Keratinocyte (primary cell): ENCODE results near the gene TECPR1. TPM values are rescaled to one million over a fixed set of nuclear protein-coding genes. Genes with fewer than 3 reads are reported as not detected.

Source experiments
- DNase-seq: peaks from one replicate; pipeline ENCODE4 v3.0.0-alpha.2; 2011; ENCODE audit warnings: low read depth, missing footprints, low spot score
- FAIRE-seq: peaks from 2 replicates; lab custom pipeline; 2011; peaks lifted over from hg19 to GRCh38; lab: Jason Lieb, UNC
- H2AFZ ChIP-seq: 2 replicates; pipeline ENCODE4 v1.6.0; 2012; ENCODE audit warnings: low read length, control low read depth, inconsistent platforms; ENCODE audit not compliant: control insufficient read depth
- H3K27ac ChIP-seq: 2 replicates; pipeline ENCODE4 v1.5.1; 2011; ENCODE audit warnings: low read length; ENCODE audit not compliant: control insufficient read depth, insufficient read depth
- H3K27me3 ChIP-seq: 3 replicates; pipeline ENCODE4 v1.6.0; 2011; ENCODE audit warnings: low read length; ENCODE audit not compliant: control insufficient read depth, insufficient read depth; ENCODE audit errors: extremely low read depth
- H3K36me3 ChIP-seq, 2 experiments: 2 replicates in 1 of 2; 3 replicates in 1 of 2; pipeline ENCODE4 v1.5.1; 2011; ENCODE audit warnings: low read length in 2 of 2, mild to moderate bottlenecking in 1 of 2; ENCODE audit not compliant: control insufficient read depth in 2 of 2, insufficient read depth in 2 of 2; ENCODE audit errors: extremely low read depth in 1 of 2
- H3K4me1 ChIP-seq: 3 replicates; pipeline ENCODE4 v1.5.1; 2011; ENCODE audit warnings: low read length; ENCODE audit not compliant: control insufficient read depth, insufficient read depth; ENCODE audit errors: extremely low read depth
- H3K4me2 ChIP-seq: 3 replicates; pipeline ENCODE4 v1.6.0; 2011; ENCODE audit warnings: low read depth, low read length; ENCODE audit not compliant: control insufficient read depth, insufficient read depth; ENCODE audit errors: extremely low read depth
- H3K4me3 ChIP-seq, 3 experiments: fragments of 200-600 bp in 1 of 3; sonication (generic) in 1 of 3; 2 replicates in 2 of 3; 3 replicates in 1 of 3; pipeline ENCODE4 v1.5.1; 2011 to 2016; ENCODE audit warnings: low read length in 3 of 3, mild to moderate bottlenecking in 3 of 3, control low read depth in 2 of 3, inconsistent platforms in 1 of 3, low read depth in 1 of 3, mixed read lengths in 1 of 3, mixed run types in 1 of 3, moderate library complexity in 1 of 3; ENCODE audit not compliant: control insufficient read depth in 2 of 3, insufficient read depth in 2 of 3; ENCODE audit errors: extremely low read depth in 1 of 3
- H3K79me2 ChIP-seq: 2 replicates; pipeline ENCODE4 v1.6.0; 2012; ENCODE audit warnings: low read length; ENCODE audit not compliant: control insufficient read depth, insufficient read depth
- H3K9ac ChIP-seq: 3 replicates; pipeline ENCODE4 v1.6.0; 2011; ENCODE audit warnings: low read length; ENCODE audit not compliant: control insufficient read depth, insufficient read depth; ENCODE audit errors: extremely low read depth
- H3K9me1 ChIP-seq: 3 replicates; pipeline ENCODE4 v1.6.0; 2011; ENCODE audit warnings: low read length; ENCODE audit not compliant: control insufficient read depth, insufficient read depth; ENCODE audit errors: extremely low read depth
- H3K9me3 ChIP-seq: 2 replicates; pipeline ENCODE4 v1.5.1; 2012; ENCODE audit warnings: low read depth, low read length; ENCODE audit not compliant: control insufficient read depth
- H4K20me1 ChIP-seq: 3 replicates; pipeline ENCODE4 v1.6.0; 2011; ENCODE audit warnings: low read length; ENCODE audit not compliant: control insufficient read depth, insufficient read depth; ENCODE audit errors: extremely low read depth
- EZH2 ChIP-seq: IDR thresholded peaks from one replicate; pipeline ENCODE4 v1.6.1; 2012; ENCODE audit warnings: inconsistent platforms, mild to moderate bottlenecking, low read length, moderate library complexity
- dilution Hi-C: fragments of 300-500 bp; cut with MboI; formaldehyde crosslinking; loops from one replicate; pipeline ENCODE4 v1.7.0; 2020; ENCODE audit warnings: low sequenced_read_pairs; ENCODE audit not compliant: extremely low pct_ligation_motif_present
- polyA plus RNA-seq, 5 experiments: library from polyadenylated mRNA; depleted of rRNA in 3 of 5; stranded (reverse) in 3 of 5; stranded (forward) in 1 of 5; unstranded in 1 of 5; fragments of >200 nt; gene quantifications; 1 replicate in 1 of 5; 2 replicates in 3 of 5; 3 replicates in 1 of 5; pipeline versions ENCODE4 v1.2.1 to v1.2.3, GENCODE V29; 2011 to 2012; ENCODE audit warnings: missing spikeins in 2 of 5, low read depth in 1 of 5, low replicate concordance in 1 of 5
- TF ChIP-seq, protein P1 (sequence below), 3 experiments: IDR thresholded peaks in 1 of 3; conservative IDR thresholded peaks in 1 of 3; optimal IDR thresholded peaks in 1 of 3; 2 replicates in 2 of 3; 3 replicates in 1 of 3; pipeline versions ENCODE3 to v1.5.1; 2011; ENCODE audit warnings: low read length in 3 of 3, mild to moderate bottlenecking in 3 of 3, moderate library complexity in 2 of 3, control low read depth in 1 of 3, inconsistent platforms in 1 of 3; ENCODE audit not compliant: insufficient read depth in 2 of 3; ENCODE audit errors: extremely low read depth in 1 of 3

The TECPR1 gene
- polyA plus RNA-seq, 1 donor (not counting 4 experiments of a cell fraction or from before 2014, with no cell fraction given) = 2.4 TPM

DNA sequence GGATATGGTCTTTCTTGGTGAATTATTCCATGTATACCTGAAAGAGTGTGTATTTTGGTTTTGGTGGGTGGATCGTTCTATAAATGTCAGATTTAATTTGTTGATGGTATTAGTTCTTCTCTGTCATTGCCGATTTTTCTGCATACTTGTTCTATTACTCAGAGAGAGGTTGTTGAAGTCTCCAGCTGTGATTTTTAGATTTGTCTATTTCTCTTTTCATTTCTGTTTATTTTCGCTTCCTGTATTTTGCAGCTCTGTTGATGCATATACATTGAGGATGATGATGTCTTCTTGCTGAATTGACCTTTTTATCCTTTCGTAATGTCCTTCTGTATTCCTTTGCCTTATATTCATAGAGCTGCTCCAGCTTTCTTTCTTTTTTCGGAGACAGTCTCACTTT is 52.9 kb downstream of the TECPR1 start:
- dilution Hi-C loops = no loop called here
- Histone ChIP-seq H3K4me2 (no peak overlapping the region), H3K27ac (no peak overlapping the region), H3K4me3 (no peak overlapping the region), H3K9ac (no peak overlapping the region), H3K27me3 (no peaks in the 10 kb centered on the region), H3K4me1 (peaks cover 6% of the 10 kb centered on the region), H3K9me1 (peaks cover 5% of the 10 kb centered on the region), H2AFZ (no peak overlapping the region), H3K9me3 (no peaks in the 10 kb centered on the region), H3K79me2 (peaks cover 9% of the 10 kb centered on the region), H4K20me1 (peaks cover 6% of the 10 kb centered on the region), H3K36me3 (peaks cover 3 to 14% of the 10 kb centered on the region in 2 experiments)
- DNase-seq (no peak), FAIRE-seq (no peak)
- TF ChIP-seq EZH2 = no peak
- TF ChIP-seq, protein P1, sequence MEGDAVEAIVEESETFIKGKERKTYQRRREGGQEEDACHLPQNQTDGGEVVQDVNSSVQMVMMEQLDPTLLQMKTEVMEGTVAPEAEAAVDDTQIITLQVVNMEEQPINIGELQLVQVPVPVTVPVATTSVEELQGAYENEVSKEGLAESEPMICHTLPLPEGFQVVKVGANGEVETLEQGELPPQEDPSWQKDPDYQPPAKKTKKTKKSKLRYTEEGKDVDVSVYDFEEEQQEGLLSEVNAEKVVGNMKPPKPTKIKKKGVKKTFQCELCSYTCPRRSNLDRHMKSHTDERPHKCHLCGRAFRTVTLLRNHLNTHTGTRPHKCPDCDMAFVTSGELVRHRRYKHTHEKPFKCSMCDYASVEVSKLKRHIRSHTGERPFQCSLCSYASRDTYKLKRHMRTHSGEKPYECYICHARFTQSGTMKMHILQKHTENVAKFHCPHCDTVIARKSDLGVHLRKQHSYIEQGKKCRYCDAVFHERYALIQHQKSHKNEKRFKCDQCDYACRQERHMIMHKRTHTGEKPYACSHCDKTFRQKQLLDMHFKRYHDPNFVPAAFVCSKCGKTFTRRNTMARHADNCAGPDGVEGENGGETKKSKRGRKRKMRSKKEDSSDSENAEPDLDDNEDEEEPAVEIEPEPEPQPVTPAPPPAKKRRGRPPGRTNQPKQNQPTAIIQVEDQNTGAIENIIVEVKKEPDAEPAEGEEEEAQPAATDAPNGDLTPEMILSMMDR (optimal IDR thresholded peaks at IDR 0.05 in 1 of 3, IDR thresholded peaks at IDR 0.05 in 1 of 3, conservative IDR thresholded peaks at IDR 0.05 in 1 of 3; ENCODE audit: extremely low read depth in 1 of 3, insufficient read depth in 2 of 3, low read length in 3 of 3) = no peak

DNA sequence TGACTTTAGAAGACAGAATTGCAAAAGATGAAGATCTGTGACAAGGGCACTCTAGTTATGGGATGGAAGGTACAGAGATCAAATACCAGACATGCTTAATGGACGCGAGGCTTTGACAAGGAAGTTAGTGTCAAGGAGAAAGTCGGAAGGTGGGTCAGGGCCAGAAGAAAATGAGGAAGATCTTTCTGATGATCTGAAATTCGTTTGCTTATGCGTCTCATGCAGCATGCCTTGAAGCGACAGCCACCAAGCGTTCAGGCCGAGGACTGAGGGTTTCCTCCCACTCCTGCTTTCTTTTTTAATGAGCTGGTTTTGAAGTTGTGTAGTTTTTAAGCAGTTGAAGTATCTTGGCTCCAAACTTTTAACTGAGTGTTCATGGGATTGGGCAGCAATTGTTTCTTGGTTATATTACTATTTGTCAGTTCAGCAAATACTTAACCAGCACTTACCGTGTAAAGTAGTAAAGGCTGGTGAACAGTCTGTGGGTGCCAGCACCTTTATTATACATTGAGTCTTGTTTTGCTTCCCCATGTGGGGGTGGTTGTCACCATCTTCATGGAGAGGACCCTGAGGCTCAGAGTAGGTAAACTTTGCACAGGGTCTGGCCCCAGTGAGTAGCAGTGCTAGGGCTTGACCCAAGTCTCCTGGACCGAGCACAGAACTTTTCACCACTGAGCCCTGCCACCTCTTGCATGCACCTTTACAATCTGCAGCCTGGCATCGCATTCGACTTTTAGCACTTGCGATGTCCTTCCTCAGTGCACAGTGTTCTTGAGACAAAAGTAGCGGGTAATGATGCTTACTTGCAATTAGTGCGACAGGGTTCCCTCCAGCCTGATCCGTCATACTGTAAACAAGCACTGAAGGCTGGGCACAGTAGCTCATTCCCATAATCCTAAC is 55.1 kb downstream of the TECPR1 start:
- no peak for DNase-seq
- TF ChIP-seq EZH2 = no peak
- TF ChIP-seq, protein P1 (optimal IDR thresholded peaks at IDR 0.05 in 1 of 3, IDR thresholded peaks at IDR 0.05 in 1 of 3, conservative IDR thresholded peaks at IDR 0.05 in 1 of 3; ENCODE audit: extremely low read depth in 1 of 3, insufficient read depth in 2 of 3, low read length in 3 of 3) = no peak
- peaks cover 3 to 17% of the 10 kb centered on the region in 2 experiments for H3K36me3 ChIP-seq

More for the DNA sequence above, 55.1 kb downstream of the TECPR1 start:
- Histone ChIP-seq H3K9me3 (no peaks in the 10 kb centered on the region), H3K27me3 (no peaks in the 10 kb centered on the region), H3K9ac (no peak overlapping the region), H2AFZ (no peak overlapping the region), H3K27ac (no peak overlapping the region), H3K9me1 (peaks cover 5% of the 10 kb centered on the region), H3K4me3 (no peak overlapping the region), H3K4me1 (peaks cover under 1% of the 10 kb centered on the region), H4K20me1 (peaks cover 3% of the 10 kb centered on the region), H3K79me2 (peaks cover 9% of the 10 kb centered on the region), H3K4me2 (no peak overlapping the region)
- no peak for FAIRE-seq
- dilution Hi-C loops = no loop called here
